ENCODE measurements around the gene NFKBIZ.
A peak's percentile ranks its signal among the peaks of the same experiment; 100 is the strongest.

The NFKBIZ gene

DNA sequence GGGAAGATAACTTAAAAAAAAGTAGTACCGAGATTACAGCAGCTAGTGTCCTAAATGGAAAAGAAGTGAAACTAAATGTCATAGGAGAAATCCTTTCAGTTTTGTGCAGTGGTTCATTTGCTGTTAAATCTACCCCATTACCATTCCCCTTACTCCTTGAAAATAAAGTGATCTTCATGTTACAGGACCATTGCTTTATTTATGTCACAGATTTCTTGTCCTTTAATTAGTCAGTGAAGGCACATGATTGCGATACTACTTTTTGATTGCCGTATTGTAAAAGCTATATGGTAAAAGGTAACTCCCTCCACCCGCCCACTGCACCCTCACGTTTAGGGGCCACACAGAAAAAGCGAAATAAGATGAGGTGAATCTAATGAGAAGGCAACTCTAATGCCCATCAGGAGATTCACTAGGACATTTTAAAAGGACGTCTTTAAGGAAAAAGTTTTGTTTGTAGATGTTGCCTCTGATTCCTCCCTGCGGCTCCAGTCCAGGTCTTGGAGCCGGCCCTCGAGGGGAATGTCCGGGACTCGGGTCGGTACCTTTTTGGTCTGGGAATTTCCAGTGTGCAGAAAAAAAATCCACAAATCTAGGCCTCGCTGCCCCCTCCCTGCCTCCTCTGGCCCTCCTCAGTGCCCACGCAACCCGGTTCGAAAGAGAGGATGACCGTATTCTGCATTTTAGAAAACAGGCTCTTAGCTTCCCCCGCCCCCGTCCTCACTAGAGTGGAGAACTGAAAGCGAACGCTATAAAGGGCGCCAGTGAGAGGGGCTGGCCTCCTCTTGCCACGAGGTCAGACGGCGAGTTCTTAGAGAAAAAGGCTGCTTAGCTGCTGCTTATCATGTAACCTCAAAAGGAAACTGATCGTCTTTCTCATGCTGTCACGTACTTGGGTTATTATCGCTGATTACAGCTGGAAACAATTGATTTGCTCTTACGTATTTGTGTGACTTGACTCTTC, 21.8 kb upstream of the NFKBIZ start:
- DNase-seq, result peak; percentile 54

DNA sequence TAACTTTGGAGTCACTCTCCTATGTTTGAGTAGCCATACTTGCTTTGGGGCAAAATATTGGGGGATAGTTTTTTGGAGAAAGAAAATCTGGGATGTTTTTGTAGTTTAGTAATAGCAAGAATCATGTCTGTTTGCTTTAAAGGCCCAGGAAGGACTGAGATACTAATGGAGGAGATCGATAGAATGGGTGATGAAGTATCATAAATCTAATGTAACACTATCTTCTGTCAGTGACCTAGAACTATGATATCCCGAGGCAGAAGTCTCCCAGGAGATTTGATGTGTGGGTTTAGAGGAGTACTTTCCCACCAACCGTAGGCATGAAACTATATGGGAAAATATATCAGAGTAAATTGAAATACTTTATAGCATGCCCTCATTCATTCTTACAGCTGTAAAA, 21.0 kb upstream of the NFKBIZ start:
- no peak for DNase-seq

DNA sequence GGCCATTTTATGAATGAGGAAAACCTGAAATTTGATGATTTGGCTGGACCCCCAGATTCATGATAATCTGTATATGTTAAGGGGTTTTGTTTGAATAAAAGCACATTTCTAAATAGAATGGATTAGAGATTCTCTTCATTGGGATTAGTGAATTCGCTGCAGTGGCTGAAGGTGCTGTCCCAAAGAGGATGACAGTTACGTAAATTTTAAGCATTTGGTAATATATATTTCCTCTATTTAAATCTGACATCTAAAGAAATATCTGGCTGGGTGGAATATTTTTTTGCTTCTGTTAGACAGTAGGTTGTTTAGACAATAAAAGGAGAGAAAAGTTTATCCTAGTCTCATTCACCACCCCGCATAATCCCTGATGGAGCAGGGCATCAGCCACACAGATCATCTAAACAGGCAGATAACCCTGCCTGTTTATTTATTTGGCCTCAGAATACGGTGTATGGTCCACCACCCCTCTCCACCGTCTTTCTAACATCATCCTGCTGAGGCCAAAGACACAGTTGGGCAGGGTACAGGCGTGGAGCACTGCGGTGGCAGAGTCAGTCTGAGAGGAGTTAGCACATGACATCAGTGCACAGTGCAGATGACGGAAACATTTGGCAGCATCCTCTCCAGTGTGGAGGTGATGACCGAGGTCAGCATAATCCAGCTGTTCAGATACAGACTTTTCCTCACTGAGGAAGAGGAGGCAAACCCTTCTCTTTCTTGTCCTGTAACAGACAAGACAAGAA, 20.4 kb upstream of the NFKBIZ start:
- no peak for DNase-seq

DNA sequence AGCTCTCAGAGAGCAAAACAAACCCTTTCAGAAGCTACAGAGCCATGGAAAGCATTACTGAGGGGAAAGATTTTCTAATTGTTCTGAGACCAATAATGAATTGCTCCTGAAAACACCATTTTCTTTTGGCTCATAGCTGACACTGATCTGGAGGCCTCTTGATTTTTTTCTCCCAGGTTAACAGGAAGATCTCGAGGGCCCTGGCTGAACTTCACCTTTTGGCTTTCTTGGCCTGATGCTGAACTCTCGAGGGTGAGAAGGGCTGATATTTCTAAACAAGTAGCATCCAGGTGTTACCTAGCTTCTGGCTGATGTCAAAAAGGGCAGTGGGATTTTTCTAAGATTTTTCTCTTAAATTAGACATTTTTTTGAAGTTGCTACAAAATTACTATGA, 19.9 kb upstream of the NFKBIZ start:
- DNase-seq, result no peak

DNA sequence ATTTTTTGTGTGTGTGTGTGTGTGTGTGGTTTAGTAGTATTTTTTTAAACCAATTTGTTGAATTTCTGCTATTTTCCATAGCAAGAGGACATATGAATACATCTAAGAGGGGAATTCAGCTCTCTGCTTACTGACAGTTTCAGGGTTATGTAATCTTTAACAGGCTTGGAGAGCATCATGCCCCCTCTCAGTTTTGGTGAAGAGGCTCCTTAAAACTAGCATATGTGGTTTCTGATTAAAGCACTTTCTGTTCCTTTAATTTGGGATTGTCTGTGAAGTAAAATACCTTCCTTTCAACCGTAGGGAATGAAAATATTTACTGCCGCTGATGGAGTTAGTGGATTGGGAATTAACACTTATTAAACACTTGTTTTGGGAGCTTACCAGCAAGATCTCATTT, 19.4 kb upstream of the NFKBIZ start:
- DNase-seq, result no peak

DNA sequence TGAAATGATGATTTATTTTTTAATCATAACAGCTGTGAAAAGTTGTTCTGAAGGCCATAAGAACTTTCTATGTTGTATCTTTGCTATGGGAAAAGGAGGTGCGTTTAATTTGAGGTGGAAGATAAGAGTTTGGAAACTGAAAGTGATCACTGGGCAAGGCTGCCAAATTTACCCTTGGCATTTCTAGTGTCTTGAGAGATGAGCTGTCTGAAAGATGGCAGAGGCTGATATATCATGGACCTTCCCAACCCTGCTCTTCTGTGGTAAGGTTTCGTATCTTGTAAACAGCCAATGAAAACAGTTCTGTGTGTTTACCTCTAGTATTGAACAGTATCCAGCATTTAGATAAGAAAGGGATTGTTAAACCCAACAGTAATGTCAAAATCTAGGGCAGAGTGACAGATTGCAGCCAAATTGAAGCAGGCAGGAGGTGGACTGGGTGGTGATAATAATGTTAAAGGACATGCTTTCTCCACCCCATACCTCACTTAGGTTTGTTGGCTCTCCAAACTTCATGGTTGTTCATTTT, 15.8 kb upstream of the NFKBIZ start:
- DNase-seq, result no peak

DNA sequence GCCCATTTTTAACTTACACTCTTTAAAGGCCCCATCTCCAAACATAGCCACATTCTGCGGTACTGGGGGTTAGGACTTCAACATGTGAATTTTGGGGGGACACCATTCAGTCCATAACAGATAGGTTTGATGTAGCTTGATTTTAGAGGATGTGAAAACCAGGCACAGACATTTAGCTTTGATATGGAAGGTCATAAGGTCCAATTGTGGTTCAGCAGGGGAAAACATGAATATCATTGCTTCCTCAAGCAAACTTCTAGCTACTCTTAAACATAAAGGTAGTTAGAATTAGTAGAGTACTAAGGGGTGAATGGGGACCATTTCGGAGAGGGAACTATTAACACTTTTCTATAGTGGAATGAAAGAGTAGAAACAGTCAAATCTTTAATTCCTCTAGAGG, 13.6 kb upstream of the NFKBIZ start:
- no peak for DNase-seq

DNA sequence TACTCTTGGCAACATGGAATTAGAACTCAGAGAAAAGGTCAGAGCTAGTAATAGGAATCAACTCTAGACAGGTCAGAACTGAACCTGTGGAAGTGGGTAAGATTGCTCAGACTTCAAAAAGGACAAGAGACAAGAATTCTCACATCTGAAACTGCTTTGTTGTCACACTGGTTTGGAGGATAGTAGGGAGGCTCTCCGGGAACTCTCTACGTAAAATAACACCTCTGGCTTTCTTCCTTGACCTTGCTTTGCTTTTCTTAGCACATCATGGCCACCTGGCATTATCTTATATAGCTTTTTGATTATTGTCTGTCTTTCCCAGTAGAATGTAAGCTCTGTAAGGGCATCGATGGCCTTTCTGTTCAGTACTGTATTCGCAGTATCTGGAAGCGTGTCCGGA, 13.2 kb upstream of the NFKBIZ start:
- no peak for DNase-seq

DNA sequence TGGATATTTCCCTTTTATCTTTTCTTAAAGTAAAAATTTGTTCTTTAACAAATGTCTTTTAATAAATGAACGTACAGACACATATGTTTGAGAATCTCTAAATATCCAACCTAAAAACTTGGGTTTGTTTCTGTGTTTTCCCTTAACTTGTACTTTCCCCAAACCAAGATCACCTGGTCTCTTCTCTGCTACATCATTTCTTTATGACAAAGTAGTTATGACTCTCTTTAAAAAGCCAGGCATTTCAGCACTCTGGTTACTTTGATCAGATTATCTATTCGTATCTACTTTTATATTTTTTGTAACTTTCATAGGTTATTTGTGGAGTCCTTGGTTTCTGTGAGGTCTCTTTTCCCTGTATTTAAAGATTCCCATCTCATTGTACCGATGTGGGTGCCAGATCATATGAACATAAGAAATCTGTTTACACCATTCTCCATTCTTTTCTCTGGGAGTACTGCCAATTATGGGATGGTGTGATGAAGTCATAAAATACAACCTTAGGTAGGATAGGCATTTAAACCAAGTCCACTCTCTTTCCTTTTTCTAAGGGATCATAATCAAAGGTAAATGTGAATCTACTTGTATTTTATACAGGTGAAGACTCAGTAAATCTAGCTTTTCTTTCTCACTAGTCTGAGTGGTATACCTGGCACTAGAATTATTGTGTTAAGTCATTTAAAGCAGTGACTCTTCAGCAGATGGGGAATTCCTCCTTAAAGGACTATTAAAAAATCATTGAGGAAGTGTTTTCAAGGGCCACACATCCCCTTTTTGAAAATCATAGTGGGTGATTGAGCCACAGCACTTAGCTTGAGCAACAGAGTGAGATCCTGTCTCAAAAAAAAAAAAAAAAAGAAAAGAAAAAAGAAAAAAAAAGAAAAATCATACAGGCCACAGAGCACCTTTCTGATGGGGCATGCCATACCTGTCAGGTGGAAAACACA, 12.4 kb upstream of the NFKBIZ start:
- peak; percentile 20 for DNase-seq

DNA sequence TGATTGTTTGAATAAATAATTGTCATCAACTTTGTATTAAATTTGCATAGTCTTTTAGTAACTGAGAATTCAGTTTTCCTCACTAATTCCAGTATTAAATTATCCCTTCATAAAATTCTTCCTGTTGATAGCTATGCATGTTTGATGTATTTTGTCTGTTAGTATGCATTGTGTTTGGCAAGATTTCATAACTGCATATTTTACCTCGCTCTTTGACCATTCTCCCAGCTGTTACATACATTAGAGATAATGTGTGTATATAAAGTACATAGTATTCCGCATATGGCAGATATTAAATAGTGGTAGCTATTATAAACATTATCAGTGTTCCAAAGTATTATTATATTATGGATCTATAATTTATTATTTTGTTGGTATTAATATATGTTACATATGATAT, 10.6 kb upstream of the NFKBIZ start:
- no peak for DNase-seq

DNA sequence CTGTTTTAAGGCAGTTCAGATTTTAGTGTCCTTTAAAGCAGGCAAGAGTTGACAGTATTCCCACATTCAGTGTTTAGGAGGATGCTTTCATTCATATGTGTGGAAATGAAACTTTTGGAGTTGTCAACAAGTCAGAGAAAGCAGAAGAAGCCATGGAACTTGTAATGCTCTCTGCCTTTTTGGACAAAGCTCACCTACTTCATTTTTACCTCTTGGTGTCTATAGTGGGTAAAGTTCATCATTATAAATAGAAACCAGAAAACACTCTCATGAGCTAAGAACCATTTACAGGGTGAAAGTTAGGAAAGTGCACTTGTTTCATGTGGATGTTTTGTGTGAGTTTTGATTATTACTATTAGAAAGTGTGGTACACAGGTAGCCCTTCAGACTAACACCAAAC, 9.2 kb upstream of the NFKBIZ start:
- DNase-seq, result no peak

DNA sequence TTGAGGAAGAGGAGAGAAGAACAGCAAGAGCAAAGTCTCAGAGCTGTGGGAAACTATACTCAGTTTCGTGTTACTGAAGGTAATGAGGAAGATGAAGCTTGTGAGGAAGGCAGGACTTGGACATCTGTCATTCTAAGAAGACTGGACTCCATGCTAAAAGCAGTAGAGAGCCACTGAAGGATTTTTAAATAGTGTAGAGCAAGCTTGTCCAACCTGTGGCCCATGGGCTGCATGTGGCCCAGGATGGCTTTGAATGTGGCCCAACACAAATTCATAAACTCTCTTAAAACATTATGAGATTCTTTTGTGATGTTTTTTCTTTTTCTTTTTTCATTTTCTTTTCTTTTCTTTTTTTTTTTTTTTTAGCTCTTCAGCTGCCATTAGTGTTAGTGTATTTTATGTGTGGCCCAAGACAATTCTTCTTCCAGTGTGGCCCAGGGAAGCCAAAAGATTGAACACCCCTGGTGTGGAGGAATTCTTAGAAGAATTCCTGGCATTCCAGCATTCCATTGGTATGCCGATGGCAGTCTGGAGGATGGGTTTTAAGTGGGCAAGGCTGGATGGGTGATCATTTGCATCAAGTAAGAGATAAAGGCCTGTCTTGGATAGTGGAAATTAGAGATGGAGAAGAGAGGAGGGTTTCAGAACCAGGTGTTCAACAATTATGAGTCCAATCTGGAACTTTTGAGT, 6.9 kb upstream of the NFKBIZ start:
- DNase-seq, result no peak

DNA sequence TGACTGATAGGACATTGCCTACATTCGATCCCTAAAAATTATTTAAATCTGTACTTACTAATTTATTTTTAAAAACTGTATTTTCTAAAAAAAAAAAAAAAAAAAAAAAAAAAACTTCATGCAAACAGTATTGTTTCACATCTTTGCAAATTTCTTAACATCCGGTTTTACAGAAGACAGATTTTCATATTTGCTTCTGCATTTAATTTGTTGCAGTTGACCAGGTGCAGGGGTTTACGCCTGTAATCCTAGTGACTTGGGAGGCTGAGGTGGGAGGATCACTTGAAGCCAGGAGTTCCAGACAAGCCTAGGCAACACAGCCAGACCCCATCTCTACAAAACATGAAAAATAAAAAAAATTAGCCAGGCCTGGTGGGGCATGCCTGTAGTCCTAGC, 6.4 kb upstream of the NFKBIZ start:
- DNase-seq, result no peak

DNA sequence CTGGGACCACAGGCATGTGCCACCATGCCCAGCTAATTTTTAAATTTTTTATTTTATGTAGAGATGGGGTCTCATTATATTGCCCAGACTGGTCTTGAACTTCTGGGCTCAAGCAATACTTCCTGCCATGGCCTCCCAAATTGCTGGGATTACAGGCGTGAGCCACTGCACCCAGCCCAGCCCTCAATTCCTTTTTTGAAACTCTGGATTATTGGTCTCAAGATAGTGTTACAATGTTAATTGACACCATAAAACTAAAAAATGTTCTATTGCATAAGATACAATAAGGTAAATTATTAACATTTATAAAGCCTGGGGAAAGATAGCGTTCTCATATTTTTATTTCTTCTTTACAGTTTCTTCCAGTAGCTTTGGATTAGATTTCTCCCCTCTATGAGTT, 3.9 kb upstream of the NFKBIZ start:
- no peak for DNase-seq

DNA sequence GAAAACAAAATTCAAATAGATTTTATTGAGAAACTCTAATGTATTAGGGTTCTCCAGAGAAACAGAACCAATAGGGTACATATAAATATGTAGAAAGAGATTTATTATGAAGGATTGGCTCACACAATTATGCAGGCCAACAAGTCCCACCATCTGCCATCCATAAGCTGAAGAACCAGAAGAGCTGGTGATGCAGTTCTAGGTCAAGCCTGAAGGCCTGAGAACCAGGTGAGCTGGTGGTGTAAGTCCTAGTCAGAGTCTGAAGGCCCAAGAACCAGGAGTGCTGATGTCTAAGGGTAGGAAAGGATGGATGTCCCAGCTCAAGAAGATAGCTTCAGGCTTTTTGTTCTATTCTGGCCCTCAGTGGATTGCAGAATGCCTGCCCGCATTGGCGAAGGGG, 2.6 kb upstream of the NFKBIZ start:
- DNase-seq, result no peak

DNA sequence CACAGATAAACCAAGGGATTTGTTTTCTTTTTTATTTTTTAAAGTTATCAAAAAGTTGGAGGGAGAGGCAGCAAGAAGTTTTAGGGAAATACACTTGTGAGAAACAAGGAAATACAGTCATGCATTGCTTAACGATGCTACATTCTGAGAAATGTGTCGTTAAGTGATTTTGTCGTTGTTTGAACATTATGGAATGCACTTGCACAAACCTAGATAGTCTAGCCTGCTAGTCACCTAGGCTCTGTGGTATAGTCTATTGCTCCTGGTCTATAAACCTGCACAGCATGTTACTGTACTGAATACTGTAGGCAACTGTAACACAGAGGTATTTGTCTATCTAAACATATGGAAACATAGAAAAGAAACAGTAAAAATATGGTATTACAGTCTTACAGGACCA, 2.0 kb upstream of the NFKBIZ start:
- no peak for DNase-seq

DNA sequence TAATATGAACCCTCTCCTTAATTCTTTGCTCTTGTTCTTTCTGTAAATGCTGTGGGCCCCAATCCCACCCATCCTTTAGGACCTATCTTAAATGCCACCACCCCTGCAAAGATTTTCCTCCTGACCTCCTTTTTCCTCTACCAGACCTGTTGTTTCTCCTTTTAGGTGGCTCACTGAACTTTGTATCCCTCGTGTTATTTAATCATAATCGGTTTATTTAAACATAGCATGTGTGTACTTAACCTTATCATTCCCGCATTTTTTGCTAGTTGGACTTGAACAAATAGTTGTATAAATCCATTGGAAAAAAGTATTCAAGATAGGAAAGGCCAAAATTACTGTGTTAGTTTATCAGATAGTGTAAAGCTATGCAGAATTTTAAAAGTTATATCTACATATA, 988 bp upstream of the NFKBIZ start:
- DNase-seq, result no peak

DNA sequence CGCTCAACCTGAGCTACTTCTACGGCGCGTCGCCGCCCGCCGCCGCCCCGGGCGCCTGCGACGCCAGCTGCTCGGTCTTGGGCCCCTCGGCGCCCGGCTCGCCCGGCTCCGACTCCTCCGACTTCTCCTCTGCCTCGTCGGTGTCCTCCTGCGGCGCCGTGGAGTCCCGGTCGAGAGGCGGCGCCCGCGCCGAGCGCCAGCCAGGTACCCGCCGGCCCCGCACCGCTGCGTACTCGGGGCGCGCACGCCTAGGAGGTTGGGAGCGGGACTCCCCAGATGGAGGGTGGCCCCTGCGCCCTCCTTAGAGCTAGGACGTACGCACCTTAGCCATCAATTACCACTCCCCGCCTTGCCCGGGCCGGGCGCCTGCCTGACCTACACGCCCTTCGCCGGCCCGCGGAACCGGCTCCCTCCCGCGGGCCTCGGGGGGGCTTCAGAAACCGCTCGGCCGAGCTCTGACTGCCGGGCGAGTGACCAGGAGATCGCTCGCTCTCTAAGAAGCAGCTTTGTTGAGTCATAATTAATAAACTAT, 466 bp downstream of the NFKBIZ start:
- DNase-seq, result peak; percentile 60

DNA sequence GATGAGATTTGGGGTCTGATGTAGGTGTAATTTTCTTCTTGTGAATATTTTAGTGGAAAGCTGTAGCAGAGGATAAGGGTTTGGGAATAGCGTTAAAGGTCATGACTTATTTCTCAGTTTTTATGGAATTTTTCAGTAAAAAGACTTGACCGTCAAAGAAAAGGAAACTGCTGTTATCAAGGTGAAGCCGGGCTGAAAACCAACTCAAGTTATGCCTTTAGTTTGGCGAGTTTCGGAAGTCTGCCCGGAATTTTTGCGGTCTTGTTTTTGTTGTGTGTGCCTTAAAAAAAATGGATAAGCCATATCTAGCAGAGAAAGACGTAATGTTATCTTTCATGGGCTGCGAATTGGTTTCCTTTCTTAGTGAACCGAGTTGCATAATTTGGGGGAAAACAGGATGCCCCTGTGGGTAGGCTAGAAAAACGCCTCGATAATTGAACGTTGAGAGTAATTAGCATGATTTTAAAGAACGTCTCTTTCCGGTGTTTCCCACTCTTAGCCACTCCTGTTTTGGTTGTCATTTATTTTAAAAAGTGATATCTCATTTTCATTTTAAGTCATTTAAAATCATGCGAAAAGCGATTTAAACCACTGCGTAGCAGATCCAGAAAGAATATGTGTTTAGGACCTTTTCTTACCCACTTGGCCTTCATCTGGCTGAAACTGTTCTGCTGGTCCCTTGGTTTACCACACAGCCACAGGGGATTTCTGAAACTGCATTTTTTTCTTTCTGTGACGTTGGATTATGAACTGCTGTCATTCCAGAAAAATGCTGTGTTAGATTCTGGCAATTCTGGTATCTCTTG, 1.1 kb downstream of the NFKBIZ start:
- DNase-seq, result no peak

DNA sequence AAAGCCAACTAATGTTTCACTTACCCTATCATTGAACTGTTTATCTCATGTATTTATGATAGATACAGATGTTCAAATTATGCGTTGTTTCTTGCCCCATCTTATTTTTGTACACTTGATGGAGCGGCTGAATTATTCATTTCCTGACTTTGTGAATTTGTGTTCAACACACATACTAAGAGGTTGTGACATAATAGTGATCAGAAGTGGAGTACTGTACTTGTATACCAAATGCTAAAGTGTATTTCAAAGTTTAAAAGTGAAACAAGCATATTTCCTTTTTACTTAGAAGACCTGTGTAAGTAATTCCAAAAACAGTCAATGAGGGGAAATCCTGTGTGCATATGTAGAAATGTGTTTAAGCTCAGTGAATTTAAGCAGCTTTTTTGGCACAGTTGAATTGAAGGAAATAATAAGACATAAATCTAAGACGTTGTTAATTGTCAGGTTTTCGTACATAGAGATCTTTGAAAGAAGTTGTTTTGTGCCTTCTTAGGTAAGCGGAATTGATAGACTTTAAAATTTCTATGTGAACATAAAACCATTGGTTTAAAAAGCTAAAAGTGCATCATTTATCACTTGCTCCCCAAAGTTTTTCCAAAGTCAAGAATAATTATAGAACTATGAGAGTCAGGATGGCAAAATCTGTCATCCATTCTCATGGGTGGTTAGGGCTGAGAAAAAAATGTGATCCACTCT, 1.9 kb downstream of the NFKBIZ start:
- no peak for DNase-seq
